NT2/D1 (cell line): ENCODE data around the gene SND1.

Experiments
- SUZ12 ChIP-seq: IDR thresholded peaks from 2 replicates; pipeline ENCODE4 v1.6.1; 2011; ENCODE audit not compliant: insufficient read length, insufficient read depth; ENCODE audit errors: extremely low read depth
- YY1 ChIP-seq: IDR thresholded peaks from 2 replicates; pipeline ENCODE4 v1.6.1; 2011; ENCODE audit not compliant: insufficient read length, insufficient read depth

- no peak for TF ChIP-seq SUZ12
- TF ChIP-seq YY1, result no peak
Observed at GRCh38 chr7:127807340-127807739, 155.3 kb downstream of the SND1 start.
